ENCODE measurements around the gene SCYL2. TPM values are rescaled to one million over a fixed set of nuclear protein-coding genes. Genes with fewer than 3 reads are reported as not detected.

SCYL2 gene
- total and polyA plus RNA-seq, 10 of the 15 experiments (the other 5 are each of a cell fraction or from before 2014, with no cell fraction given) = 5.4 to 34.3 (median 26.9) TPM

GRCh38 chr12:100372853-100373640 lies 106.1 kb downstream of the SCYL2 start:
- Histone ChIP-seq H3K4me3 (no peak overlapping the region), H4K20me1 (ENCODE audit: control insufficient read depth, insufficient read depth) (no peaks in the 10 kb centered on the region), H3K27me3 (replicated peaks in 1 of 2; ENCODE audit: control insufficient read depth in 2 of 2, insufficient read depth in 2 of 2, low read length in 1 of 2) (no peaks in the 10 kb centered on the region), H3K79me2 (ENCODE audit: control insufficient read depth, insufficient read depth, low read length) (no peaks in the 10 kb centered on the region), H3K4me2 (ENCODE audit: control insufficient read depth, insufficient read depth) (no peak overlapping the region), H3K36me3 (ENCODE audit: control insufficient read depth in 2 of 2, insufficient read depth in 2 of 2, low read length in 1 of 2) (no peaks in the 10 kb centered on the region), H3K9me3 (replicated peaks; ENCODE audit: control insufficient read depth, insufficient read depth, low read length) (no peaks in the 10 kb centered on the region), H3K4me1 (ENCODE audit: control insufficient read depth, insufficient read depth, low read length) (no peaks in the 10 kb centered on the region), H3K9ac (ENCODE audit: control insufficient read depth, insufficient read depth, low read length) (no peak overlapping the region), H2AFZ (ENCODE audit: control insufficient read depth, low read depth, low read length) (no peak overlapping the region), H3K27ac (ENCODE audit: control insufficient read depth, insufficient read depth) (no peak overlapping the region)
- RAD21 ChIA-PET (ENCODE audit: unreplicated experiment) = no interaction called here
- SMC1A ChIA-PET (ENCODE audit: uncharacterized antibody, unreplicated experiment) = no interaction called here
- no peak for DNase-seq (ENCODE audit: low read depth, low spot score)
- in situ Hi-C loops (cut with MboI) = no loop called here
- no peak for ATAC-seq
- no peak for TF ChIP-seq NBN (IDR thresholded peaks at IDR 0.05)
- TF ChIP-seq SMARCA5 (IDR thresholded peaks at IDR 0.05) = no peak
- no peak for TF ChIP-seq EGR1 (IDR thresholded peaks at IDR 0.05; ENCODE audit: borderline replicate concordance in 1 of 2, low read depth in 2 of 2, low read length in 2 of 2)
- TF ChIP-seq BHLHE40 (IDR thresholded peaks at IDR 0.05; ENCODE audit: borderline replicate concordance in 1 of 2, low read depth in 2 of 2, low read length in 1 of 2) = no peak
- TF ChIP-seq, protein P1, sequence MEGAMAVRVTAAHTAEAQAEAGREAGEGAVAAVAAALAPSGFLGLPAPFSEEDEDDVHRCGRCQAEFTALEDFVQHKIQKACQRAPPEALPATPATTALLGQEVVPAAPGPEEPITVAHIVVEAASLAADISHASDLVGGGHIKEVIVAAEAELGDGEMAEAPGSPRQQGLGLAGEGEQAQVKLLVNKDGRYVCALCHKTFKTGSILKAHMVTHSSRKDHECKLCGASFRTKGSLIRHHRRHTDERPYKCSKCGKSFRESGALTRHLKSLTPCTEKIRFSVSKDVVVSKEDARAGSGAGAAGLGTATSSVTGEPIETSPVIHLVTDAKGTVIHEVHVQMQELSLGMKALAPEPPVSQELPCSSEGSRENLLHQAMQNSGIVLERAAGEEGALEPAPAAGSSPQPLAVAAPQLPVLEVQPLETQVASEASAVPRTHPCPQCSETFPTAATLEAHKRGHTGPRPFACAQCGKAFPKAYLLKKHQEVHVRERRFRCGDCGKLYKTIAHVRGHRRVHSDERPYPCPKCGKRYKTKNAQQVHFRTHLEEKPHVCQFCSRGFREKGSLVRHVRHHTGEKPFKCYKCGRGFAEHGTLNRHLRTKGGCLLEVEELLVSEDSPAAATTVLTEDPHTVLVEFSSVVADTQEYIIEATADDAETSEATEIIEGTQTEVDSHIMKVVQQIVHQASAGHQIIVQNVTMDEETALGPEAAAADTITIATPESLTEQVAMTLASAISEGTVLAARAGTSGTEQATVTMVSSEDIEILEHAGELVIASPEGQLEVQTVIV (IDR thresholded peaks at IDR 0.05; ENCODE audit: borderline replicate concordance, partially characterized antibody) = no peak
- TF ChIP-seq ZZZ3 (IDR thresholded peaks at IDR 0.05; ENCODE audit: control insufficient read depth, insufficient read length, low read depth) = no peak
- TF ChIP-seq, protein P2, sequence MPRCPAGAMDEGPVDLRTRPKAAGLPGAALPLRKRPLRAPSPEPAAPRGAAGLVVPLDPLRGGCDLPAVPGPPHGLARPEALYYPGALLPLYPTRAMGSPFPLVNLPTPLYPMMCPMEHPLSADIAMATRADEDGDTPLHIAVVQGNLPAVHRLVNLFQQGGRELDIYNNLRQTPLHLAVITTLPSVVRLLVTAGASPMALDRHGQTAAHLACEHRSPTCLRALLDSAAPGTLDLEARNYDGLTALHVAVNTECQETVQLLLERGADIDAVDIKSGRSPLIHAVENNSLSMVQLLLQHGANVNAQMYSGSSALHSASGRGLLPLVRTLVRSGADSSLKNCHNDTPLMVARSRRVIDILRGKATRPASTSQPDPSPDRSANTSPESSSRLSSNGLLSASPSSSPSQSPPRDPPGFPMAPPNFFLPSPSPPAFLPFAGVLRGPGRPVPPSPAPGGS (IDR thresholded peaks at IDR 0.05; ENCODE audit: borderline replicate concordance, insufficient read depth, low read depth, low read length, poor library complexity, severe bottlenecking) = no peak
- no peak for TF ChIP-seq RAD51 (IDR thresholded peaks at IDR 0.05)
- TF ChIP-seq CHD1 (IDR thresholded peaks at IDR 0.05; ENCODE audit: low read depth, low read length) = no peak
- TF ChIP-seq, protein P3, sequence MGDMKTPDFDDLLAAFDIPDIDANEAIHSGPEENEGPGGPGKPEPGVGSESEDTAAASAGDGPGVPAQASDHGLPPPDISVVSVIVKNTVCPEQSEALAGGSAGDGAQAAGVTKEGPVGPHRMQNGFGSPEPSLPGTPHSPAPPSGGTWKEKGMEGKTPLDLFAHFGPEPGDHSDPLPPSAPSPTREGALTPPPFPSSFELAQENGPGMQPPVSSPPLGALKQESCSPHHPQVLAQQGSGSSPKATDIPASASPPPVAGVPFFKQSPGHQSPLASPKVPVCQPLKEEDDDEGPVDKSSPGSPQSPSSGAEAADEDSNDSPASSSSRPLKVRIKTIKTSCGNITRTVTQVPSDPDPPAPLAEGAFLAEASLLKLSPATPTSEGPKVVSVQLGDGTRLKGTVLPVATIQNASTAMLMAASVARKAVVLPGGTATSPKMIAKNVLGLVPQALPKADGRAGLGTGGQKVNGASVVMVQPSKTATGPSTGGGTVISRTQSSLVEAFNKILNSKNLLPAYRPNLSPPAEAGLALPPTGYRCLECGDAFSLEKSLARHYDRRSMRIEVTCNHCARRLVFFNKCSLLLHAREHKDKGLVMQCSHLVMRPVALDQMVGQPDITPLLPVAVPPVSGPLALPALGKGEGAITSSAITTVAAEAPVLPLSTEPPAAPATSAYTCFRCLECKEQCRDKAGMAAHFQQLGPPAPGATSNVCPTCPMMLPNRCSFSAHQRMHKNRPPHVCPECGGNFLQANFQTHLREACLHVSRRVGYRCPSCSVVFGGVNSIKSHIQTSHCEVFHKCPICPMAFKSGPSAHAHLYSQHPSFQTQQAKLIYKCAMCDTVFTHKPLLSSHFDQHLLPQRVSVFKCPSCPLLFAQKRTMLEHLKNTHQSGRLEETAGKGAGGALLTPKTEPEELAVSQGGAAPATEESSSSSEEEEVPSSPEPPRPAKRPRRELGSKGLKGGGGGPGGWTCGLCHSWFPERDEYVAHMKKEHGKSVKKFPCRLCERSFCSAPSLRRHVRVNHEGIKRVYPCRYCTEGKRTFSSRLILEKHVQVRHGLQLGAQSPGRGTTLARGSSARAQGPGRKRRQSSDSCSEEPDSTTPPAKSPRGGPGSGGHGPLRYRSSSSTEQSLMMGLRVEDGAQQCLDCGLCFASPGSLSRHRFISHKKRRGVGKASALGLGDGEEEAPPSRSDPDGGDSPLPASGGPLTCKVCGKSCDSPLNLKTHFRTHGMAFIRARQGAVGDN (IDR thresholded peaks at IDR 0.05) = no peak
- TF ChIP-seq, protein P4, sequence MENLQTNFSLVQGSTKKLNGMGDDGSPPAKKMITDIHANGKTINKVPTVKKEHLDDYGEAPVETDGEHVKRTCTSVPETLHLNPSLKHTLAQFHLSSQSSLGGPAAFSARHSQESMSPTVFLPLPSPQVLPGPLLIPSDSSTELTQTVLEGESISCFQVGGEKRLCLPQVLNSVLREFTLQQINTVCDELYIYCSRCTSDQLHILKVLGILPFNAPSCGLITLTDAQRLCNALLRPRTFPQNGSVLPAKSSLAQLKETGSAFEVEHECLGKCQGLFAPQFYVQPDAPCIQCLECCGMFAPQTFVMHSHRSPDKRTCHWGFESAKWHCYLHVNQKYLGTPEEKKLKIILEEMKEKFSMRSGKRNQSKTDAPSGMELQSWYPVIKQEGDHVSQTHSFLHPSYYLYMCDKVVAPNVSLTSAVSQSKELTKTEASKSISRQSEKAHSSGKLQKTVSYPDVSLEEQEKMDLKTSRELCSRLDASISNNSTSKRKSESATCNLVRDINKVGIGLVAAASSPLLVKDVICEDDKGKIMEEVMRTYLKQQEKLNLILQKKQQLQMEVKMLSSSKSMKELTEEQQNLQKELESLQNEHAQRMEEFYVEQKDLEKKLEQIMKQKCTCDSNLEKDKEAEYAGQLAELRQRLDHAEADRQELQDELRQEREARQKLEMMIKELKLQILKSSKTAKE (IDR thresholded peaks at IDR 0.05; ENCODE audit: low read depth, poor library complexity, severe bottlenecking) = no peak
- intact Hi-C loops (cut with micrococcal nuclease; ENCODE audit: unreplicated experiment) = no loop called here
- no TSS peak for BruUV-seq (replicated peaks)
- POLR2A ChIA-PET = no interaction called here
- WGBS (ENCODE audit: insufficient coverage, insufficient replicate concordance, low lambda C conversion rate, missing lambda C conversion rate) = 32% methylated on average over 9 of the region's 11 CpGs
- CTCF ChIA-PET = no interaction called here
- no peak for FAIRE-seq

All from GM12878 (cell line).